GM19238 (cell line): ENCODE data around the gene GADD45GIP1.
A peak's percentile ranks its signal among the peaks of the same experiment; 100 is the strongest.

Experiments used
- DNase-seq: peaks from one replicate; pipeline ENCODE4 v3.0.0; 2011; ENCODE audit warnings: low spot score; ENCODE audit not compliant: insufficient read length

GADD45GIP1 gene

GRCh38 chr19:12956446-12957388 lies at the start of gene GADD45GIP1:
GADD45GIP1 (minus strand) TSS chr19:12957223; CDS start chr19:12957212, 11 bp downstream.
- peak; percentile 81 for DNase-seq

GRCh38 chr19:13005861-13006370 lies 48.9 kb upstream of the GADD45GIP1 start:
- no peak for DNase-seq

GRCh38 chr19:13005253-13005652 lies 48.2 kb upstream of the GADD45GIP1 start:
- DNase-seq: no peak

- DNase-seq: no peak
These were observed 47.2 kb upstream of the GADD45GIP1 start for GRCh38 chr19:13004273-13004672.

GRCh38 chr19:13003081-13003480 lies 46.1 kb upstream of the GADD45GIP1 start:
- DNase-seq: no peak

GRCh38 chr19:13002166-13002898 lies 45.3 kb upstream of the GADD45GIP1 start:
- no peak for DNase-seq

- no peak for DNase-seq
These were observed 44.6 kb upstream of the GADD45GIP1 start for GRCh38 chr19:13001502-13002165.

- DNase-seq: no peak
These were observed 44.1 kb upstream of the GADD45GIP1 start for GRCh38 chr19:13001166-13001501.

GRCh38 chr19:12997967-12998940 lies 41.2 kb upstream of the GADD45GIP1 start:
- DNase-seq: no peak

- no peak for DNase-seq
These were observed 40.4 kb upstream of the GADD45GIP1 start for GRCh38 chr19:12997179-12997966.

GRCh38 chr19:12996406-12997094 lies 39.5 kb upstream of the GADD45GIP1 start:
- DNase-seq: no peak

GRCh38 chr19:12995596-12996405 lies 38.8 kb upstream of the GADD45GIP1 start:
- peak; percentile 57 for DNase-seq

GRCh38 chr19:12994701-12995595 lies 37.9 kb upstream of the GADD45GIP1 start, which contains the start of gene NFIX:
NFIX (plus strand) TSS chr19:12995475; CDS start chr19:12995838, 363 bp downstream.
- DNase-seq: peak; percentile 53

GRCh38 chr19:12993562-12993961 lies 36.5 kb upstream of the GADD45GIP1 start:
- no peak for DNase-seq

- DNase-seq: no peak
These were observed 35.7 kb upstream of the GADD45GIP1 start for GRCh38 chr19:12992729-12993128.

GRCh38 chr19:12991296-12991695 lies 34.3 kb upstream of the GADD45GIP1 start:
- DNase-seq: no peak

GRCh38 chr19:12990853-12991252 lies 33.8 kb upstream of the GADD45GIP1 start:
- DNase-seq: no peak
